Measurements from ENCODE around the gene AEBP2.

GRCh38 chr12:19547271-19547671 lies 108.0 kb downstream of the AEBP2 start:
- TF ChIP-seq CTCF (conservative IDR thresholded peaks at IDR 0.05): no peak
- no peak for TF ChIP-seq ZFX (IDR thresholded peaks at IDR 0.05)
